Measurements from ENCODE around the gene P3H3.

DNA sequence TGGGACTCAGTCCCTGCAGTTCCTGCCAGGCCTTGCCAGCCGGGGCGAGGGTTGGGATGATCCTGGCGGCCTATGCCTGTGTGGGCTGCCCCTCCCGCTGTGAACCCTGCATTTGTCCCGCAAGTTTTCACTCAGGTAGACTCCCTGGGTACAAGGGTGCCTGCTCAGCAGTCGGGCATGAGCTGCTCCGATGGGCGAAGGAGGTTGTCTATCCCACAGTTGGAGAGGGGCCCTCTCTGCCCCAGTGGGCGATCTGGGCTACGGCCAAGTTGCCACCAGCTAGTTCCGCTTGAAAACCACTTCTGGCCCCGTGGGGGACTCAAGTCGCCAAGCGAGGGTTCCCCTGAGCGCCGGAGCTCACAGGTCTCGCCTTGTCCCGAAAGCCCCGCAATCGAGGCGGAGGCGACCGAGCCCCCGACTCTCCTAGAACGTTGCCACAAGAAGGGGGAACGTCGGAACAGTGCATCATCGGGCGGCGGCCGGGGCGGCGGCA is 38.8 kb downstream of the P3H3 start:
- TF ChIP-seq, protein P1, sequence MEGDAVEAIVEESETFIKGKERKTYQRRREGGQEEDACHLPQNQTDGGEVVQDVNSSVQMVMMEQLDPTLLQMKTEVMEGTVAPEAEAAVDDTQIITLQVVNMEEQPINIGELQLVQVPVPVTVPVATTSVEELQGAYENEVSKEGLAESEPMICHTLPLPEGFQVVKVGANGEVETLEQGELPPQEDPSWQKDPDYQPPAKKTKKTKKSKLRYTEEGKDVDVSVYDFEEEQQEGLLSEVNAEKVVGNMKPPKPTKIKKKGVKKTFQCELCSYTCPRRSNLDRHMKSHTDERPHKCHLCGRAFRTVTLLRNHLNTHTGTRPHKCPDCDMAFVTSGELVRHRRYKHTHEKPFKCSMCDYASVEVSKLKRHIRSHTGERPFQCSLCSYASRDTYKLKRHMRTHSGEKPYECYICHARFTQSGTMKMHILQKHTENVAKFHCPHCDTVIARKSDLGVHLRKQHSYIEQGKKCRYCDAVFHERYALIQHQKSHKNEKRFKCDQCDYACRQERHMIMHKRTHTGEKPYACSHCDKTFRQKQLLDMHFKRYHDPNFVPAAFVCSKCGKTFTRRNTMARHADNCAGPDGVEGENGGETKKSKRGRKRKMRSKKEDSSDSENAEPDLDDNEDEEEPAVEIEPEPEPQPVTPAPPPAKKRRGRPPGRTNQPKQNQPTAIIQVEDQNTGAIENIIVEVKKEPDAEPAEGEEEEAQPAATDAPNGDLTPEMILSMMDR (IDR thresholded peaks at IDR 0.05) = no peak
- TF ChIP-seq POLR2A (IDR thresholded peaks at IDR 0.05) = no peak

Measured in esophagus squamous epithelium (tissue), 4 donors.